ENCODE results near the gene RFC1.

GRCh38 chr4:39323821-39324220, 42.3 kb downstream of the RFC1 start:
- TF ChIP-seq, protein P1, sequence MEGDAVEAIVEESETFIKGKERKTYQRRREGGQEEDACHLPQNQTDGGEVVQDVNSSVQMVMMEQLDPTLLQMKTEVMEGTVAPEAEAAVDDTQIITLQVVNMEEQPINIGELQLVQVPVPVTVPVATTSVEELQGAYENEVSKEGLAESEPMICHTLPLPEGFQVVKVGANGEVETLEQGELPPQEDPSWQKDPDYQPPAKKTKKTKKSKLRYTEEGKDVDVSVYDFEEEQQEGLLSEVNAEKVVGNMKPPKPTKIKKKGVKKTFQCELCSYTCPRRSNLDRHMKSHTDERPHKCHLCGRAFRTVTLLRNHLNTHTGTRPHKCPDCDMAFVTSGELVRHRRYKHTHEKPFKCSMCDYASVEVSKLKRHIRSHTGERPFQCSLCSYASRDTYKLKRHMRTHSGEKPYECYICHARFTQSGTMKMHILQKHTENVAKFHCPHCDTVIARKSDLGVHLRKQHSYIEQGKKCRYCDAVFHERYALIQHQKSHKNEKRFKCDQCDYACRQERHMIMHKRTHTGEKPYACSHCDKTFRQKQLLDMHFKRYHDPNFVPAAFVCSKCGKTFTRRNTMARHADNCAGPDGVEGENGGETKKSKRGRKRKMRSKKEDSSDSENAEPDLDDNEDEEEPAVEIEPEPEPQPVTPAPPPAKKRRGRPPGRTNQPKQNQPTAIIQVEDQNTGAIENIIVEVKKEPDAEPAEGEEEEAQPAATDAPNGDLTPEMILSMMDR (IDR thresholded peaks at IDR 0.05): no peak
- no peak for TF ChIP-seq POLR2AphosphoS5 (IDR thresholded peaks at IDR 0.05)
- no peak for TF ChIP-seq POLR2A (IDR thresholded peaks at IDR 0.05)
- no peak for TF ChIP-seq EP300 (IDR thresholded peaks at IDR 0.05; ENCODE audit: low read depth)
